NT2/D1 (cell line): ENCODE results near the gene WDR27.

Experiments
- DNase-seq: peaks from one replicate; pipeline ENCODE4 v3.0.0-alpha.2; 2011; ENCODE audit warnings: low read depth, low spot score
- H3K27me3 ChIP-seq: 2 replicates; pipeline ENCODE4 v1.6.0; 2011; ENCODE audit warnings: mild to moderate bottlenecking; ENCODE audit not compliant: insufficient read length, insufficient read depth
- H3K36me3 ChIP-seq: 2 replicates; pipeline ENCODE4 v1.6.1; 2011; ENCODE audit warnings: mild to moderate bottlenecking, low read length, mixed read lengths; ENCODE audit not compliant: insufficient read depth, insufficient read length
- H3K4me1 ChIP-seq: 2 replicates; pipeline ENCODE4 v1.5.1; 2011; ENCODE audit not compliant: insufficient read depth, insufficient read length
- H3K4me3 ChIP-seq: 2 replicates; pipeline ENCODE4 v1.5.1; 2011; ENCODE audit warnings: low read depth; ENCODE audit not compliant: insufficient read length
- H3K9ac ChIP-seq: 2 replicates; pipeline ENCODE4 v1.6.0; 2011; ENCODE audit warnings: low read depth; ENCODE audit not compliant: insufficient read length
- H3K9me3 ChIP-seq: 2 replicates; pipeline ENCODE4 v1.5.1; 2011; ENCODE audit warnings: mild to moderate bottlenecking, low read length; ENCODE audit not compliant: insufficient read depth
- SUZ12 ChIP-seq: IDR thresholded peaks from 2 replicates; pipeline ENCODE4 v1.6.1; 2011; ENCODE audit not compliant: insufficient read length, insufficient read depth; ENCODE audit errors: extremely low read depth
- YY1 ChIP-seq: IDR thresholded peaks from 2 replicates; pipeline ENCODE4 v1.6.1; 2011; ENCODE audit not compliant: insufficient read length, insufficient read depth
- ZNF274 ChIP-seq: IDR thresholded peaks from 2 replicates; pipeline ENCODE4 v1.6.1; 2011; ENCODE audit warnings: mild to moderate bottlenecking, low read depth, low read length

WDR27 gene

GRCh38 chr6:169561665-169562064 is 140.2 kb downstream of the WDR27 start:
- no peak for DNase-seq
- Histone ChIP-seq H3K36me3 (peaks cover 12% of the 10 kb centered on the region), H3K4me1 (no peaks in the 10 kb centered on the region), H3K9me3 (no peaks in the 10 kb centered on the region; the same call in 1 of the 2 replicates), H3K27me3 (no peaks in the 10 kb centered on the region), H3K9ac (no peak overlapping the region), H3K4me3 (no peak overlapping the region)
- TF ChIP-seq YY1: no peak
- no peak for TF ChIP-seq SUZ12
- TF ChIP-seq ZNF274: no peak

GRCh38 chr6:169559592-169559991 is 142.2 kb downstream of the WDR27 start:
- TF ChIP-seq ZNF274: no peak
- no peak for DNase-seq
- Histone ChIP-seq H3K9me3 (no peaks in the 10 kb centered on the region; the same call in 1 of the 2 replicates), H3K36me3 (peaks cover 12% of the 10 kb centered on the region), H3K9ac (no peak overlapping the region), H3K27me3 (no peaks in the 10 kb centered on the region), H3K4me3 (no peak overlapping the region), H3K4me1 (no peaks in the 10 kb centered on the region)

- H3K4me1 ChIP-seq: no peaks in the 10 kb centered on the region
- no peaks in the 10 kb centered on the region for H3K27me3 ChIP-seq
- H3K9ac ChIP-seq: no peak overlapping the region
- H3K9me3 ChIP-seq: no peaks in the 10 kb centered on the region; the same call in 1 of the 2 replicates
- H3K36me3 ChIP-seq: peaks cover 12% of the 10 kb centered on the region
- TF ChIP-seq SUZ12: no peak
- no peak for TF ChIP-seq YY1
- TF ChIP-seq ZNF274: no peak
- no peak for DNase-seq
- H3K4me3 ChIP-seq: no peak overlapping the region
Measured at GRCh38 chr6:169558774-169559441, 142.9 kb downstream of the WDR27 start.

GRCh38 chr6:169558378-169558773 is 143.5 kb downstream of the WDR27 start:
- no peak for DNase-seq
- no peak for TF ChIP-seq YY1
- TF ChIP-seq SUZ12: no peak
- TF ChIP-seq ZNF274: no peak
- peaks cover 12% of the 10 kb centered on the region for H3K36me3 ChIP-seq

GRCh38 chr6:169557887-169558286 is 143.9 kb downstream of the WDR27 start:
- TF ChIP-seq SUZ12 (no peak), ZNF274 (no peak), YY1 (no peak)
- Histone ChIP-seq H3K9ac (no peak overlapping the region), H3K9me3 (no peaks in the 10 kb centered on the region; the same call in 1 of the 2 replicates), H3K4me1 (no peaks in the 10 kb centered on the region), H3K4me3 (no peak overlapping the region), H3K36me3 (peaks cover 12% of the 10 kb centered on the region), H3K27me3 (no peaks in the 10 kb centered on the region)
- no peak for DNase-seq

More at GRCh38 chr6:169558378-169558773, 143.5 kb downstream of the WDR27 start:
- Histone ChIP-seq H3K27me3 (no peaks in the 10 kb centered on the region), H3K9me3 (no peaks in the 10 kb centered on the region; the same call in 1 of the 2 replicates), H3K9ac (no peak overlapping the region), H3K4me3 (no peak overlapping the region), H3K4me1 (no peaks in the 10 kb centered on the region)

GRCh38 chr6:169556758-169557548 is 144.9 kb downstream of the WDR27 start:
- Histone ChIP-seq H3K4me1 (no peaks in the 10 kb centered on the region), H3K9ac (no peak overlapping the region), H3K27me3 (no peaks in the 10 kb centered on the region), H3K9me3 (no peaks in the 10 kb centered on the region; the same call in 1 of the 2 replicates), H3K36me3 (peaks cover 12% of the 10 kb centered on the region), H3K4me3 (no peak overlapping the region)
- DNase-seq: no peak
- TF ChIP-seq SUZ12 (no peak), YY1 (no peak), ZNF274 (no peak)

- no peak overlapping the region for H3K9ac ChIP-seq
- no peak overlapping the region for H3K4me3 ChIP-seq
- TF ChIP-seq ZNF274 (no peak), SUZ12 (no peak), YY1 (no peak)
- H3K9me3 ChIP-seq: no peaks in the 10 kb centered on the region; the same call in 1 of the 2 replicates
- no peaks in the 10 kb centered on the region for H3K27me3 ChIP-seq
- H3K36me3 ChIP-seq: peaks cover 12% of the 10 kb centered on the region
- DNase-seq: no peak
- no peaks in the 10 kb centered on the region for H3K4me1 ChIP-seq
Measured at GRCh38 chr6:169555971-169556617, 145.7 kb downstream of the WDR27 start.
